Measurements from ENCODE around the gene MT1H.

The MT1H gene

GRCh38 chr16:56697456-56698155 is 28.0 kb downstream of the MT1H start:
- H3K27ac ChIP-seq: no peak overlapping the region
- no peak for TF ChIP-seq ZFX (IDR thresholded peaks at IDR 0.05; ENCODE audit: borderline replicate concordance)
- no peak for TF ChIP-seq CTCF (IDR thresholded peaks at IDR 0.05)

DNA sequence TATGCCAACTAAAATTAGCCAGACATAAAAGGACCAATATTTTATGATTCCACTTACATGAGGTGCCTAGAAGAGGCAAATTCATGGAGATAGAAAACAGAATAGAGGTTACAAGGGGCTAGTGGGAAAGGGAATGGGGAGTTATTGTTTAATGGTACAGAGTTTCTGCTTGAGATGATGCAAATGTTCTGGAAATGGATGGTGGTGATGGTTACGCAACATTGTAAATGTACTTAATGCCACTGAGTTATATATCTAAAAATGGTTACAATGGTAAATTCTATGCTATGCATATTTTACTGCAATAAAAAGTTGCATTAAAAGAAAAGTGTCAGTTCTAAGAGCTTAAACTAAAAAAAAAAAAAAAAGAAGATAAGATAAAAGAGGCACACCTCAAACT is 30.6 kb downstream of the MT1H start:
- no peak for TF ChIP-seq CTCF (IDR thresholded peaks at IDR 0.05)
- TF ChIP-seq ZFX (IDR thresholded peaks at IDR 0.05; ENCODE audit: borderline replicate concordance): no peak
- no peak overlapping the region for H3K27ac ChIP-seq

DNA sequence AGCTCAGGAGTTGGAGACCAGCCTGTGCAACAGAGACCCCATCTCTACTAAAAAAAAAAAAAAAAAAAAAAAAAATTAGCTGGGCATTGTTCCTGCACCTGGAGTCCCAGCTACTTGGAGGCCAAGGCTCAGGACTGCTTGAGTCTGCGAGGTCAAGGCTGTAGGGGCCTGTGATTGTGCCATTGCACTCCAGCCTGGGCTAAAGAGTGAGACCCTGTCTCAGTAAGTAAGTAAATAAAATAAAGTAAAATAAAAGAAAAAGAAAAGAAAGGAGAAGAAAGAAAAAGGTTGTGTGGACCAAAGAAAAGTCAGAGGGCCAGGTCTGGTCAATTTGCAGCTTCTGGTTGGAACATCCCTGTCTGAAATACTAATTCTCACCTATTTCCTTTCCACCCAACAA is 31.0 kb downstream of the MT1H start:
- TF ChIP-seq ZFX (IDR thresholded peaks at IDR 0.05; ENCODE audit: borderline replicate concordance) (no peak), CTCF (IDR thresholded peaks at IDR 0.05) (no peak)
- H3K27ac ChIP-seq: no peak overlapping the region

GRCh38 chr16:56701534-56701933 is 31.9 kb downstream of the MT1H start:
- TF ChIP-seq ZFX (IDR thresholded peaks at IDR 0.05; ENCODE audit: borderline replicate concordance) (no peak), CTCF (IDR thresholded peaks at IDR 0.05) (no peak)
- H3K27ac ChIP-seq: no peak overlapping the region

GRCh38 chr16:56702836-56703235 is 33.2 kb downstream of the MT1H start:
- no peak overlapping the region for H3K27ac ChIP-seq
- TF ChIP-seq CTCF (IDR thresholded peaks at IDR 0.05) (no peak), ZFX (IDR thresholded peaks at IDR 0.05; ENCODE audit: borderline replicate concordance) (no peak)

- H3K27ac ChIP-seq: no peak overlapping the region
- TF ChIP-seq ZFX (IDR thresholded peaks at IDR 0.05; ENCODE audit: borderline replicate concordance) (no peak), CTCF (IDR thresholded peaks at IDR 0.05) (no peak)
These were observed 39.2 kb downstream of the MT1H start for GRCh38 chr16:56708525-56709442.
